NCI-H146 (cell line): ENCODE measurements around the gene HOXA4.

ENCODE experiments used
- DNase-seq: peaks from one replicate; lab custom pipeline; 2025; lab: John Stamatoyannopoulos, UW

The HOXA4 gene

DNA sequence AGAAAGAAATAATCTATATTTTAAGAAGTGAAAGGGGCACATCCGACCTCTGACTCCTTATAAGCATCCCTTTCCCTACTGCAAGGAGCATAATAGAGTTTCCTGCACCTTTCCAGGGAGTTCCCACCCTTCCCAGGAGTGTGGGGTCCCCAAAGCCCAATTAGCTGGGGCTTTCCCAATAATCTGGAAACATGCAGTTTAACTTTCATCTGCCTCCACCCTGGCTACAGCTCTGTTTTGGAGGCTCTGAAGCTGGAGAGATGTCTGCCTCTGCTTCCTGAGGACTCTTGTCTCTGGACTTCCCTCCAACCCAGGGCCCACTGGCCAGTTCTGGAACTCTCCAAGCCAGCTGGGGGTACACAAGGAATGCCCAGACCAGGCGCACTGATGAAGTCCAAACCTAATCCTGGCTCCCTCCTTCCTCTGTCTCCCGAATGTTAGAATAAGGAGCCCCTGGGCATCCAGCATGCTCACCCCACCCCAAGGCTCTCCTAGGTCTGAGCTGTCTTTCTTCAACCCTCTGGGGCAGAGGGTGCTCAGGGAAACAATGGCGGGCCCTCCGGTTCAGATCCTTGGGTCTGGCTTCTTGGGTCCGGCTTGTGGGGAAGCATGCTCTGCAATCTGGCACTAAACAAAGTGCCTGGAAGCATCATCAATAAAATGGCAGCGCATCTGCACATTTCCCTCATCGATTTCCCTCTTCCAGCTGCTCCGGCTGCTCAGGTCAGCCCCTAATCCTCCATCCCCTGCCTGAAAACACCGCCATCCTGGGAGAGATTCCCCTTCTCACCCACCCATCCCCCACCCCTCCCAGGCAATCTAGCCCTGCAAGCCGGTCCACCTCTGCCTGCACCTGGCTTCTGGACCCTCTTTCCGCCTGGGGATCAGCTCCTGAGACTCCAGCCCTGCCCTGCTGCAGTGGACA lies 13.3 kb downstream of the HOXA4 start:
- no peak for DNase-seq

DNA sequence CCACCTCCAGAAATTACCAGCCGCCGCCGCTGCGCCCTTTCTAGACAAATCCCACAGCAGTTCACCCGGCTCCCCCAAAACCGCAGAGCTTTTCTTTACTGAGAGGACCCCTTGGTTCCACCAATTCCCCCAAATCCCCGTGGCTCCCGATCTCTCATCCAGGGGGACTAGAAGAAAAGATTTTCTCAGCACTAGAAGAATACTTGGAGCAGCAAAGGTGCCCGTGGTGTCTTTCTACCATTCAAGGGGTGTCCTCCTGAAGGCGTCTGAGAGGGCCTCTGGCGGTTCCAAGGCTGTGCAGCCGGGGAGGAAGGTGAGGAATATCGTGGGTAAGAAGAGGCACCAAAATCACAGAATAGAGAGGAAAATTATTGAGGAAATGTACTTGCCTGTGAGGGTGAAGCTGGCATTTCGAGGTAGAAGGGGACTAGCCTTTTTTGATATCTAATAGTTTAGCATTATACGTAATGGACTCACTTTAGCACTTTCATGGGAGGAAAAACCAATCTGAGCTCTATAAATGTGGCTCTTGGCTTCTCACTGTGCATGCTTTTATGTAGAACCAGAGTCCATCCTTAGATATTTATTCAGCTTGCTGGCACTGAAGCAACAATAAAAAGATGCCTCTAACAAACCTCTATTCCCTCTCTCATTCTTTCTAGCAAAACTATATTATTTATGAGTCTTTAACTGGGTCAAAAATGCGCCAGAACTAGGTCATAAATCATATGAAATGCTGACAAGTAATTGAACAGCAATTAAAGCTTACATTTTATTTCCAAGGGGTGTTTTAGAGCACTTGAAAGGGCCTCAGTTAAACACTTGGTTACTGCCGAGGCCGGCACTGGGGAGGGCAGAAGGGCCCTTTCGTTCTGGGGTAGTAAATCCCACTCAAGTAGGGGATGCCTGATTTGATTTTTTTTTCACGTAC lies 14.3 kb downstream of the HOXA4 start:
- no peak for DNase-seq

DNA sequence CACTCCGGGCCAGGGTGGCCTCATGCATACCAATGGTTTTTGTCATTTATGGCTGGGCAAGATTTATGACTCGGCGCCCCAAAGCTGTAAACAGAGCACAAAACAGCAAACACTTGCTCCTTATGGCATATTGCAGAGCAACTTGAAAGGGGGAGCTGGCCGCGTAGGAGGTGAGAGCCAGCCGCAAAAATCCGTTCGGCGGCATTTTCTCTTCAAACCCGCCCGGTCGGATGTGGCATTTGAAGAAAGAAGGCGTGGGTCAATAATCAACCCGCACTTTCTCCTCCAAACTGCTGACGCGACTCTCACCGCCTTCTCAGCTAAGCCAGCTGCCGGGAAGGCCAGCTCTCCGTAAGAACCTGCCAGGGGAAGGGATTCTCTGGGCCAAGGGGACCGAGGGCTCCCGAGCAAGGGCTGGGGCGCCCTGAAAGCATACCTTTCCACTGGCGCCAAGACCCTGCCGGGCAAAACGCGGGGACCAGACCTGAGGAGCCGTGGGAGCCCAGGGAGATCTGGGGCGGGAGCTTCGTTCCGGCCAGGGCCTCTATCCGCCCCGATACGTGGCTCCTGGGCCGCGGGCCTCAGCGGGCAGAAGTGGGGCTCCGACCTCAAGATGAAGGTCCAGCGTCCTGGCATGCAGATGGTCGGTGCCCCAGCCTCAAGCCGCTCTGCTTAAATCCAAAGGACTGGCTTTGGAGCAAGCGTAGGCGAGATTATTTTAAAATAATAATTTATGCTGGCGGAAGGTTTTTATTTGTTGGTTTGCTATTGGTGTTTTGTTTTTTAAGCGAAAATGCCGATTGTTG lies 15.1 kb downstream of the HOXA4 start:
- no peak for DNase-seq

DNA sequence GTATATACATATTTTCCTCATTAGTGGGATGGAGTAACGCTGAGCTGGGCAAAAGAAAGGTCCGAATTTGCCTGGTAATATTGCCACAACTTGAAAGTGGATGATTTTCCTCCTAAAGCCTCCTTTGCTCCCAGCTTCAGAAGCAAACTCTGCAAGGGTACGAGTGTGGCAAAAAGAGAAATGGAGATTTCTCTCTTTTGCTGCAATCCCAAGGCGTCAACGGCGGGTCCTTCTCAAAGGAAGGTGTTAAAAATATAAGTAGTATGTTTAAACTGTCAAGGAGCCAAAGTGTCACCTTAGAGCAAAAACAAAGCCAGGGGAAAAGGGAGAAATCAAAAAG lies 15.7 kb downstream of the HOXA4 start:
- no peak for DNase-seq

DNA sequence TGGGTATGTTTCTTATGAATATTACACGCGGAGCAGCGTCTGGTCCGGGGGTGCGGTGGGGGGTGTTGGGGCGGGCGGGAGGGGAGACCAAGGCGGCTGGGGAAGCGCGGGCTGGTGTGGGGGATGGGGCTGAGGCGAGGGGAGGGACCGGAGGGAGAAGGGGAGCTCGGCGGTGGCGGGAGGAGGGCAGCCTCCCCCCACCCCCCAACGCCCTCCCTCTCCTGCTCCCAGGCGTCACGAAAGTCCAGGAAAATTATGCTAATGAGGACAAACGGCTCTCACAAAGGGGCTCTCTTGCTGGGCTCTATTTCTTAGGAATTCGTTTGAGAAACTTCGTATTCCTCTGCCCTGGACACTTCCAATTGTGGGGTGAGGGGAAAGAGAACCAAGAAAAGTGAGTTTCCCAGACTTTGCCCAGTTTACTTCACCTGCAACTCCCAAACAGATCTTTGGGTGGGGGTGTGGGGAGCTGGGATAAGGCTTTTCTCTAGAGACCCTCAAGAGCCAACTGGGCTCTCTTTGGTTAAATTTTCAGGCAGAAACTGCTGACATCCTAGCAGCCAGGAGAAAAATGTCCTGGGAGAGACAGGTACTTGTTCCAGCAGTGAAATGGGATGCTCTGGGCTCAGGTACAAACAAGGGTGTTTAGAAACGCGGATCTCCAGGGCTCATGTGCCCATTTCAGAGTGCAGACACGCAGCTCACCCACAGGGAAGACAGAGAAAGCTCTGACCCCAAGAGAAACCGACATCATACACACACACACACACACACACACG lies 16.4 kb downstream of the HOXA4 start:
- DNase-seq = peak; percentile 62

DNA sequence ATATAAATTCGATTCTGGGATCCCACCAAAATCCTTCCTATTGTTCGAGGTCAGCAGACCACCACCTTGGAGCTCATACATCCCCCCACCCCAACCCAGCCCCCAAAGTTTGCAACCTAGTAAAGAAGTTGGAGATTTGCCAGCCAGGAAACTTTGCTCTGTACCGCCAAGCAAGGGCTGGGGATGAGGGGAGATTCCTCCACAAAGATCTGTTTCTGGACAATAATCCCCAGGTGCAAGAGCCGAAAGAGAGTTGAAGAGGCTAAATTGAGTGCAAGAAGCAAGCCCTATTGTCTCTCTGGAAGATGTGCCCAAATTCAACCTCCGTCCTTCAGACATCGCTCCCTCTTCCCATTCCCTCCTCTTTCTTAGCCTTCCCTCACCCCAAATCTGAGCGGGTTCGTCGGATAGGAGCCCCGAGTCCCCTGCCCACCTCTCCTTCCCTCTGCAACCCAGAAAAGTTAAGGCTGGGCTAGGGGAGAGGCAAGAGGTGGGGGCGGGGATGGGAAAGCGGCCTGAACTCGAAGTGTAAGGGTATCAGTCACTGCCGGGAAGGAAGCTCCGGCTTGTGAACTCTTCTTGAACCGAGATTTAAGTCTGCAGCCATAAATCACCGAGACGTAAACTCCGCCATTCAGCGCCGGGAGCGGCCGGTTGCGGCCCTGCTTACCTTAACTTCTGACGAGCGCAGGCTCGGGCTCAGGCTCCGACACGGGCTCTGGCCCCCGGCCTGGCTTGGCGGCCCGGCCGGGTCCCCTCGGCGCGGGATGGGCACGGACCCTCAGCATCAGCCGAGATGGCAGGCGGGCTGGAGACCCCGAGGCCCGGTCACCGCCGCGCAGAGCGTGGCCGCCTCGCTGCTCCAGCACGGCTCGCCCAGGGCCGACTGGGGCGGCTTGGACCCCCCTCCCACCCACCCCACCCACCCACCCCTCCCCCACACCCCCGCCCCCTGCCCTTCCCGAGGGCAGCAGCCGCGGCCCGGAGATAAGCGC lies 17.3 kb downstream of the HOXA4 start:
- peak; percentile 33 for DNase-seq

DNA sequence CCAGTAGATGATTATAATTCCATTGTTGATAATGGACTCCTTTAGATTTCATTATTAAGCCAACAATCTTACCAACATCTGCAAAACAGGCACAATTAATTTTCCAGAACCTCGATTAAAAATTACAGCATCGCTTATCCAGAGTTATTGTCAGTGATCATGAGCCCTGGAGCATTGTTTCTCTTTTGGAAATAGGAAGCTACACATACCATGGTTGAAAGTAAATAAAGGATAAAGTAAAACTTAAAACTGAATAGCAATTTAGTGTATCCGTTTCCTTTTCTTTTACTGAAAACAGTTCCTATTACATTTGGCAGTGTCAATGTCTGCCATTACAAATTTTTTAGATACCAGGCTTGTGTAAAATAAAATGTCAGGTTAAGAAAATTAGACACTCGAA lies 18.2 kb downstream of the HOXA4 start:
- DNase-seq = no peak

DNA sequence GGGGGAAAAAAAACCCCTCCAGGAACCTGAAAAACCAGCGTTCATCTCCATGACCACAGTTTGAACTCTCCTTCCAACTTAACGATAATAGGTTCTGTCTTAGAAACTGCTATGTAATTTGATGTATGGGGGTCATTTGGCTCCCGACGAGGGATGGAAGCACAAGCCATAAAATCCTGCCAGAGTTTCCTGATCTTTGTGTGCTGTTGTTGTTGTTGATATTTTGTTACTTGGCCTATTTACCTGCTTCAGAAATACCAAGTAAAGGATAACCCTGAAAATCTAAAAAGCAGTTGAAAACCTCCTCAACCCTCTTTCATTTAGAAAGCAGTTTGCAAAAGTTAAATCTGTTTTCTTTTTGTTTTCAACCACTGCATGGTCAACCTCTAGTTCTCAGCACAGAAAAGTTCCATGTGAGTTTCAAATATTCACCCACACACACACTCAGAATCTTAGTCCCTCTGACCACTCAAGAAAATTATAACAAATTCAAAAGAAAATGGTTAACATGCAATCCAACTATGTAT lies 18.7 kb downstream of the HOXA4 start:
- DNase-seq = no peak

DNA sequence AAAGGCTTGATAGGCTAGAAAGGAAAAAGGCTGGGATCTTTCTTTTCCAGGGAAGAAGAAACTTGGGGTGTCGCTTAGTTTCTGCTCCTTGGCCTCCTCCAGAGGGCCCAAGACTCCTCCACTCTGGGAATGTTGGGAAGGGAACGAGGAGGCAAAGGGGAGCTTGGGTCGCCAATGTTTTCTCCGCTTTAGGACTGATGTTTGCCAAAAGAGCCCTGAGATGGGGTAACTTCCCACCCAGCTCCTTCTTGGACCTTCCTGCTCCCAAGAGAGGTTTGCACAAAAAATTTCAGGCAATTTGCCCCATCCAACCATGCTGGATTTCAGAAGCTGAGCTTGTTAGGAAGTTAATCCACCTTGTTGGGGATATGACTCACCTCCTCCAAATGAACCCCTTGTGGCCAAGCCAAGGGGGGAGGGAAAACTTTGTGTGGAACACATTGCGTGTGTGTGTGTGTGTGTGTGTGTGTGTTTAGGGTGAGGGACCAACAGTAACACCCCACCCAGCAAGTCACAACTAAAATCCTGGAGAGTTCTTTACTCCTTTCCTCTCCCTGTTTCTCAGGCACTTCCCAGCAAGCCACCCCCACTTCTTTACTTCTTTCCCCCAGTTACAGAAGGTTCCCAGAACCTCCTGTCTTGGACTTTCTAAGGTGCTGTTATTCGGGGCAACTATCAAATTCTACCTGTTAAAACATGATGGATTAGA lies 19.4 kb downstream of the HOXA4 start:
- DNase-seq = no peak

DNA sequence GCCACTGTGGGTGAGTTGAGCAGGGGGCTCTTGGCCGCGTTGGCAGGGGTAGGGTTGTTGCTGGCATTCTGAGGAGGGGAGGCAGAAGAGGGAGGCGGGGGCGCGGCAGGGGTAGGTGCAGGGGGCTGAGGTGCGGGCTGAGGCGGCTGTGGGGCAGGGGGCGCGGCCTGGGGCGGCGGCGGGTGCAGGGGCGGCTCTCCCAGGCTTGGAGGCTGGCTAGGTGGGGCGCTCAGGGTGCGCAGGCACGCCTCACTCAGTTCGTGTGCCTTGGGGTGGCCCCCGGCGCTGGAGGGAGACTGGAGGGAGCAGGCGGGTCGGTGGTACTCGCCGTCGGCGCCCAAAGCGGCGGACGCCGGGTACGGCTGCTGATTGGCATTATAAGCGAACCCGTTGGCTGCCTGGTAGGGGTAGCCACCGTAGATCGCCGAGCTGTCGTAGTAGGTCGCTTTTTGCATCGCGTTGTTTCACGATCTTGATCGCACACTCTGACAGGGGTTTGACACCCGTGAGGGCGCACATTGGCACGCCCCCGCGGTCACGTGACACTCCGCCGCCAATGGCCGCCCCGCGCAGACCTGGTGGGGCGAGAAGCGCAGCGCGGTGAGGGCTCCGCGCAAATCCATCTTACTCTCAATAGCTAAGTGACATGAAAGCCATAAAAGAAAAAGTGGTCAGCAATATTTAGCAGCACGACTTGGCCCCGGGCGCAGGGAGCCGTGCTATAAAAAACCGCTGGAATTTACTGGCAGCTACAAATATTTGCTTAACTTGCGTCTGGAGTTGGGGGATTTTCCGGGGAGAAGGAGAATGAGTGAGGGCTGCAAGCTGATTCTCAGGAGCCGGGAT lies 20.1 kb downstream of the HOXA4 start:
- DNase-seq = no peak

DNA sequence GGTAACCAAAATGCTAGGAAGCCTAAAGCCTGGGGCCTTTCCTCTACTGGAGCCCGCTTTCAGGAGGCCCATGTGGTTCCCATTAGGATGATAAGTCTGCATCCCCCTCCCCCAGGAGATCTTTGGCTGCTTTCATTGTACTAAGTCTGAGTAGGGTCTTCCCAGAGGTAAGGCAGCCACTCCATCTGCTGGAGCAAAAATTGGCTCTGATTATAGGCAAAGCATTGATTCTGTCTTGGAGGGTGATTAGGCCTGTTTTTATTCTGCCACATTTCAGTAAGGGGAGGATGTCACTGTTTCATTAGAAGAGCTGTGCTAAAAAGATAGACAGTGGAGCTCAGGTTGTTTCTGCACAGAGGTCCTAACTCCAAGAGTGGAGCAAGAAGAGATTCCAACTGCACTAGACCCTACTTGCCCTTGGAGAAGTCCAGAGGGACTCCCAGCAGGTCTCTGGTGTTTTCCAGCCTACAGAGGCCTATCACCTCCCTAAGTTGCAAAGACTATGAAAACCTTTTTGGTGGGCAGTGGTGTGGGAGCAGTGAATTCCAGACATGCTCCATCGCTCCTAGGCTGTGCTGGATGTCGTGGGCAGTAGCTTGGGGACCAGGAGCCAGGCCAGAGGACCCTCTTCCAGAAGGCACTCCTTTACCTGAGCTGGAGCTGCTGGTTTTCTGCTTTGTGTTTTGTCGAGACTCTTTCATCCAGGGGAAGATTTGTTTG lies 20.9 kb downstream of the HOXA4 start:
- no peak for DNase-seq

DNA sequence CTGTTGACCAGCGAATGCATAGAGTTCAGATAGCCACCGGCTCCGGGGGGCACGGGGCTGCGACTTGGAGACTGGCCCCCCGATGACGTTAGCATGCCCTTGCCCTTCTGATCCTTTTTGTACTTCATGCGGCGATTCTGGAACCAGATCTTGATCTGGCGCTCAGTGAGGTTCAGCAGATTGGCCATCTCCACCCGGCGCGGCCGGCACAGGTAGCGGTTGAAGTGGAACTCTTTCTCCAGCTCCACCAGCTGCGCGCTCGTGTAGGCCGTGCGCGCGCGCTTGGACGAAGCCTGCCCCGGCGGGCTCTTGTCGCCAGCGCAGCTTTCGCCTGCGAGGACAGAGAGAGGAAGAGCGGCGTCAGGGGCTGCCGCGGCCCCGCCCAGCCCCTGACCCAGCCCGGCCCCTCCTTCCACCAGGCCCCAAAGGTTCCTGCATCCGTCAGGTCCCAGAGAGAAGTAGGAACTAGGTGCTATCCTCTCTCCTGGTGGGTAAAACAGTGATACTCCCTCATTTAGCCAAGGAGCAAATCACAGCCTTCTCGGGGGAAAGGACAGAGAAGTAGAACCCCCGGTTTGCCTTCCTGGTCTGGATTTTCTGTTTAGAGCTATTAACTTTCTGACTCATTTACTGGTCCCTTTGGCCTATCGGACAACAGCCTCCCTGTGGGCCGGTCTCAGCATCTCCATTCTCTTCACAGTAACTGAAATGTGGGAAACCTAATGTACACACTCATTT lies 22.0 kb downstream of the HOXA4 start:
- DNase-seq = no peak

DNA sequence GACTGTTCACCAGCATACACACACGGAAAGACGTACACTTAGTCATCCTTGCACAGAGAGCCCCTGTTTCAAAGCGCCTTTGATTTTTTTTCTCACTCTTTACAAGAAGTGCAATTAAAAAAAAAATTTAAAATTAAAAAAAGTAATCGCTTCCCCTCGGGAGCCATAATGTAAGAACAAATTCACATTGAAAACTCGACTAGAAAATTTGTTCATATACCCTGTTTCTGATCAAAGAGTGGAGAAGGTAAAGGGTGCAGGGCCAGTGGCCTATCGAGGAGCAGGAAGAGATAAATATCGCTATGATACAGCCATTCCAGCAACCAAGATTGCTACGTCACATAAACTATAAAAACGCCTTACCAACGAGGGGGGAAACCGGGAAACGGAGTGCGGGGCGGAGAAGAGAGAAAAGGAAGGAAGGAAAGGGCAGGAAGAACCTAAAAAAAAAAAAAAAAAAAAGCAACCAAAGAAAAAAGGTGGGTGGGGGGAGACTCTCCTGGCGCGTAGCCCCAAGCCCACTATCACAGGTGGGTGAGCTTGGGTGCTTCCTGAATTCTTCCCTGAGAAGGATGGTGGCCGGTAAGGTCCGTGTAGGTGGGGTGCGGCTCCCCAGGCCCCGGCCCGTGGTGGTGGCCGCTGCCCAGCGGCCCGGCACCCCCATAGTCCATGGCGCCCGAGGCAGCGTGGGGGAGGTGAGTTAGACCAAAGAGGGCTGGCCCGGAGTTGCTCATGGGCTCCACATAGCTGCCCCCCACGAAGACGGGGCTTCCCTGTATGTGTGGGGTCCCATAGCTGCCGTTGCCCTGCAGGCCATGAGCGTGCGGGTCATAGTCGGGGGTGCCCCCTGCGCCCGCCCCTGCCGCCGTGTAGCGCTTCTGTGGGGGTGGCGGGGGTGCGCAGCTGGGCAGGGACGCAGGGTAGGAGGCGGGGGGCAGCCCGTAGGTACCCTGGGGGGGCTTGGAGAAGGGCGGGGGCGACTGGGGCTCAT lies 22.9 kb downstream of the HOXA4 start:
- no peak for DNase-seq

DNA sequence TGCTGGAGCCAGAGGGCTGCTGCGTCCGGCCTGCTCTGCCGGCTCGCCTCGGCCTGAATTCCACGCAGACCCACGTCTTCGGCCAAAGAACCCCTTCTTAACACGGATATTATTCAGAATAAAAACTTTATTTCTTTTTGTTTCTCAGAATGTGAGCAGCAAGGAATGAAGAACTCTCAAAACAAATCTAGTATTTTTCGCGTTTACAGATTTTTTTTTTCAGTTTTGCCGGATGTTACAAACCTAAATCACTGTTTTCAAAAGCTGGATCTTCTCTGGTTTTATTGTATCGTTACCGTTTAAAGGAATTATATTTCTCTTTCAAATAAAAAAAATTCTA lies 23.7 kb downstream of the HOXA4 start:
- DNase-seq = no peak

DNA sequence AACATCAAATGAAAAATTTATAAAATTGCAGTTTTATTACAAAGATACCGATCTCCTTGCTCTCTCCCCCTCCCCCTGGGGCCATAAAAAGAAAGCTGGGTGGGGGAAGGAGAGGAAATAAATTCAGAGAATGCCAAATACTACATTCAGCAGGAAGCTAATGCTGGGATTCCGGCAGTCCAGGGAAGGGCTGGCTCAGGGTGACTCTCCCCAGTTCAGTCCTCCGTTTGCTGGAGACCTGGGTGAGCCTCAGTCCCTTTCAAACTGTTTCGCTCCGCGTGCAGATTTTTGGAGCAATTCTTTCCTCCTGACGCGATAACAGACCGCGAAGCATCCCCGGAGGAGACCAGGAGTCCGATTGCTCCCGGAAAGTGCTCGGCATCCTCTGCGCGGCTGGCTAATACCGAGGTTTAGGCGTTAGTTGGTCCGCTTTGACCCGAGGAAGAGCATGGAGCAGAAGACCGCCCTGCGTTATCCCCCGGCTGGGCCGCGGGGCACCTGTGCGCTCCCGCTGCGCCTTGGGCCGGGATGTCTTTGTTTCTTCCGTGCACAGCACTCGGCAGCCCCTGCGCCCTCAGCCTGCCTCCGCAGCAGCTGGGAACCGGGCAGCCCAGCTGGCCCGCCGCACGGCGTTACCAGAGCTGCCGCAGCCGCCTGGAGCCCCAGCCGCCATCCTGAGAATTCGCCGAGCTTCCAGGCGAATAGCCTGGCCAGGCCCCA lies 24.2 kb downstream of the HOXA4 start:
- no peak for DNase-seq
